Mucosa of descending colon (tissue), 3 donors: ENCODE measurements around the gene CDH4. TPM values are rescaled to one million over a fixed set of nuclear protein-coding genes. Genes with fewer than 3 reads are reported as not detected.
A peak's percentile ranks its signal among the peaks of the same experiment; 100 is the strongest.

Experiments
- ATAC-seq: fragments of 200-7000 bp; cut with Tn5 transposase; one replicate; pipeline ENCODE4 v1.9.1; 2020; ENCODE audit warnings: mild to moderate bottlenecking, moderate library complexity
- DNase-seq, 3 donors: peaks; one replicate each; pipeline ENCODE4 v3.0.0-alpha.2; 2020
- H3K36me3 ChIP-seq: fragments of 200-600 bp; one replicate; pipeline ENCODE4 v1.8.0; 2021; ENCODE audit warnings: low read depth, mild to moderate bottlenecking
- H3K4me1 ChIP-seq: fragments of 200-600 bp; one replicate; pipeline ENCODE4 v1.8.0; 2021; ENCODE audit warnings: low read depth, mild to moderate bottlenecking
- H3K4me3 ChIP-seq: fragments of 200-600 bp; one replicate; pipeline ENCODE4 v1.8.0; 2021; ENCODE audit warnings: mild to moderate bottlenecking
- H3K9me3 ChIP-seq: fragments of 200-600 bp; one replicate; pipeline ENCODE4 v1.8.0; 2021; ENCODE audit warnings: mild to moderate bottlenecking
- CTCF ChIP-seq: fragments of 200-600 bp; IDR thresholded peaks from one replicate; pipeline ENCODE4 v1.8.0; 2022; ENCODE audit warnings: antibody characterized with exemption, mild to moderate bottlenecking
- intact Hi-C, 2 donors: fragments of 100-400 bp; cut with DNase I in 1 of 2; cut with micrococcal nuclease in 1 of 2; formaldehyde crosslinking; loops; one replicate each; pipeline versions ENCODE4 v1.11.0 to v1.11.1; 2022; cut with DNase I, micrococcal nuclease
- total RNA-seq, 3 donors: library from RNA; stranded (reverse); fragmentation: NEBNext Ultra II Directional in 2 of 3; extraction: Animal tissue kit (Norgen Biotek cat#: 25700) in 2 of 3; gene quantifications; one replicate each; pipeline versions ENCODE4 v1.2.1 to v1.2.4, GENCODE V29; 2021 to 2023
- donor health status: DM: no; HTN: no; CAD: no; lungs with moderate emphysema.
- donor health status: DM: no; HTN: no; CAD: no.
- donor health status: DM: no; HTN: yes; CAD: no.

The CDH4 gene
- total RNA-seq, 3 donors from 2014 or later: 0.16 TPM; not detected in 2

GRCh38 chr20:61845233-61845671 lies 593.2 kb downstream of the CDH4 start:
- Histone ChIP-seq H3K9me3 (no peaks in the 10 kb centered on the region), H3K36me3 (no peaks in the 10 kb centered on the region), H3K4me3 (no peak overlapping the region), H3K4me1 (no peaks in the 10 kb centered on the region)
- intact Hi-C loops: no loop called here
- ATAC-seq: no peak
- TF ChIP-seq CTCF: no peak
- peak in 2 of 3 donors; percentile 2 to 33 for DNase-seq

GRCh38 chr20:61846074-61846473 lies 594.0 kb downstream of the CDH4 start:
- H3K9me3 ChIP-seq: no peaks in the 10 kb centered on the region
- intact Hi-C loops: no loop called here
- H3K36me3 ChIP-seq: no peaks in the 10 kb centered on the region
- no peak for ATAC-seq
- peak in 2 of 3 donors; percentile 4 to 30 for DNase-seq
- H3K4me1 ChIP-seq: no peaks in the 10 kb centered on the region
- H3K4me3 ChIP-seq: no peak overlapping the region
- TF ChIP-seq CTCF: no peak

- H3K36me3 ChIP-seq: no peaks in the 10 kb centered on the region
- intact Hi-C loops: no loop called here
- H3K4me3 ChIP-seq: no peak overlapping the region
- H3K9me3 ChIP-seq: no peaks in the 10 kb centered on the region
- no peak for ATAC-seq
- DNase-seq: peak in 2 of 3 donors; percentile 6 to 15
- H3K4me1 ChIP-seq: no peaks in the 10 kb centered on the region
- no peak for TF ChIP-seq CTCF
Measured at GRCh38 chr20:61846741-61847419, 594.8 kb downstream of the CDH4 start.

- ATAC-seq (no peak), DNase-seq (peak in 2 of 3 donors; percentile 3 to 15)
- H3K4me3 ChIP-seq: no peak overlapping the region
- no peaks in the 10 kb centered on the region for H3K4me1 ChIP-seq
- intact Hi-C loops: no loop called here
- H3K36me3 ChIP-seq: no peaks in the 10 kb centered on the region
- no peak for TF ChIP-seq CTCF
- H3K9me3 ChIP-seq: no peaks in the 10 kb centered on the region
Measured at GRCh38 chr20:61847420-61847748, 595.3 kb downstream of the CDH4 start.

- Histone ChIP-seq H3K36me3 (no peaks in the 10 kb centered on the region), H3K4me3 (no peak overlapping the region), H3K9me3 (no peaks in the 10 kb centered on the region), H3K4me1 (no peaks in the 10 kb centered on the region)
- ATAC-seq (no peak), DNase-seq (peak in 2 of 3 donors; percentile 1 to 13)
- no peak for TF ChIP-seq CTCF
- intact Hi-C loops: no loop called here
Measured at GRCh38 chr20:61847986-61848385, 595.9 kb downstream of the CDH4 start.
